Muscle of leg (tissue), 11 donors: ENCODE results near the gene WDR36. TPM values are rescaled to one million over a fixed set of nuclear protein-coding genes. Genes with fewer than 3 reads are reported as not detected.

Experiments
- DNase-seq: peaks from one replicate; pipeline ENCODE4 v3.0.0; 2013
- H3K27ac ChIP-seq: one replicate; pipeline ENCODE4 v1.5.1; 2013; ENCODE audit warnings: mild to moderate bottlenecking, low read length, control low read depth
- H3K27me3 ChIP-seq: one replicate; pipeline ENCODE4 v1.6.1; 2013; ENCODE audit warnings: low read length; ENCODE audit not compliant: control insufficient read depth, insufficient read depth
- H3K36me3 ChIP-seq: one replicate; pipeline ENCODE4 v1.6.1; 2013; ENCODE audit warnings: low read length; ENCODE audit not compliant: control insufficient read depth, insufficient read depth
- H3K4me1 ChIP-seq: one replicate; pipeline ENCODE4 v1.6.1; 2013; ENCODE audit warnings: low read length; ENCODE audit not compliant: control insufficient read depth, insufficient read depth
- H3K4me3 ChIP-seq: one replicate; pipeline ENCODE4 v1.5.1; 2013; ENCODE audit warnings: low read length, control low read depth
- H3K9me3 ChIP-seq: replicated peaks from 2 replicates; pipeline ENCODE4 v1.6.1; 2013; ENCODE audit warnings: low read depth, low read length; ENCODE audit not compliant: control insufficient read depth
- WGBS: methylation state at CpG from one replicate; pipeline ENCODE4 v1.1.5; 2013; ENCODE audit warnings: missing lambda C conversion rate; ENCODE audit not compliant: insufficient coverage; 5-methylcytosine and 5-hydroxymethylcytosine counted together
- polyA plus RNA-seq, 8 donors: library from polyadenylated mRNA; unstranded; fragments of 120-200 nt; gene quantifications; one replicate each; pipeline versions ENCODE4 v1.2.1 to v1.2.3, GENCODE V29; 2013; ENCODE audit warnings: inconsistent platforms in 1 of 8, low replicate concordance in 1 of 8; ENCODE audit not compliant: insufficient read length in 8 of 8, insufficient read depth in 1 of 8
- total RNA-seq: library from RNA; stranded (reverse); fragments of 120-200 nt; gene quantifications from one replicate; pipeline ENCODE4 v1.2.4, GENCODE V29; 2013

Gene WDR36
- total and polyA plus RNA-seq, 9 donors = 11.2 to 27.3 (median 14.6) TPM

DNA sequence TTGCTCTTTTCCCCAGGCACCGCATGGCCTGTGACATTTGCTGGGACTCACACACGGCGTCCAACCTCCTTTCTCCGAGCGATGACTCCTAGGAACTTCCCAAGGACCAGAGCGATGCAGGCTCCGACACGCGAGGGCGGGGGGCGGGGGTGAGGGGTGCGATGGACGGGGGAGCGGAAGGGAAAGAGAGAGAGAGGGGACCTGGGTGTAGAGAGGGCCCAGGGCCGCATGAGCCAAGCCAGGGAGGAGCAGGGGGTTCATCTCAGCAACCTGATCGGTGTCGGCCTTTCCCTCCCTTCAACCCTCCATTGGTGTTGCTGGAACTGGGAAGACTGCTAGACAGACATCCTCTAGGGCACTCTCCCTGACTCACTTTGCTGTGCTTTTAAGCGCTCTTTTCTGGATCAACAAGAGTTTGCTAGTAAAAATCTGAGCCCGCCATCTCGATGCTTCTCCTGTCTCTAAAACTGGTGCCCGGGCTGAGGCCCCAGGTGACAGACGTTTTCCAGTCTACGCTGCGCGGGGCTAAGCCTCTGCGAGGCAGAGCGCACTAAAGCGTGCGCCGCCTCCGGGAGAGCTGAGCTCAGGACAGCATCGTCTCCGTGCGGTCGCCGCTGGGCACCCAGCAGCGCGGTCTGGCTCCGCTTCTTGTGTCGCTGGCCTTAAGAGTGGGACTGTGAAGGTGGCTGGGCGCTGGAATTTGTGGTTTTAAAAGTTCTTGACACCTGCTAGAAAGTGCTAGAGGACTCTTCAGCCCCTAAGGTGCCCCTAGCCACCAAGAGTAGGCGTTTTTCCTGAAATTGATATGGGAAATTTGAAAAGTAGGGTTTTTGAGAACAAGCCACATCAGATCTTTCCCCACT, 21.6 kb upstream of the WDR36 start:
- peaks cover 36% of the 10 kb centered on the region for H3K27me3 ChIP-seq
- H3K4me1 ChIP-seq = peaks cover 16% of the 10 kb centered on the region
- H3K36me3 ChIP-seq = no peaks in the 10 kb centered on the region
- H3K27ac ChIP-seq = no peak overlapping the region
- peak; percentile 21 for DNase-seq
- H3K4me3 ChIP-seq = peak overlapping the region; percentile 23
- H3K9me3 ChIP-seq = no peaks in the 10 kb centered on the region
- under 1% methylated on average over 29 of the region's 42 CpGs for WGBS

DNA sequence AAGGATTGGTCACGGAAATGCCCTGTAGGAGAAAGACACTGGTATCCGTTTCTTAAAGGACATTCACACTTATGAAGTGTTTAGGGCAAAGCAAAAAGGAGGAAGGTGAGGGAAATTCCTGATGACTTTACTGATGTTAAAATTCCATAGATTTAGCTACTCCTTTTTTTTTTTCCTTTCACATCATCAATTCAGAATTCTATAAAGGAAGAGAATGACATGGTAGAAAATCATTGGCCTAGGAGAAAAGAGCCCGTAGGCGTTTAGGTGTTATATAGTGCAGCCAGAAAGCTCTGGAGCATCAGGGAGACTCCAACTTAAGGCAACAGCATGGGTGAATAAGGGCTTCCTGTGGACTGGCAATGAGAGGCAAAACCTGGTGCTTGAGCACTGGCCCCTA, 20.7 kb upstream of the WDR36 start, which contains the start of gene TSLP:
Gene TSLP, plus strand, starts transcription at position 301 of the 400 bp plus-strand sequence. CDS start 178 bp downstream, outside the sequence.
- no peak within 1 kb of the TSS for H3K27ac ChIP-seq

DNA sequence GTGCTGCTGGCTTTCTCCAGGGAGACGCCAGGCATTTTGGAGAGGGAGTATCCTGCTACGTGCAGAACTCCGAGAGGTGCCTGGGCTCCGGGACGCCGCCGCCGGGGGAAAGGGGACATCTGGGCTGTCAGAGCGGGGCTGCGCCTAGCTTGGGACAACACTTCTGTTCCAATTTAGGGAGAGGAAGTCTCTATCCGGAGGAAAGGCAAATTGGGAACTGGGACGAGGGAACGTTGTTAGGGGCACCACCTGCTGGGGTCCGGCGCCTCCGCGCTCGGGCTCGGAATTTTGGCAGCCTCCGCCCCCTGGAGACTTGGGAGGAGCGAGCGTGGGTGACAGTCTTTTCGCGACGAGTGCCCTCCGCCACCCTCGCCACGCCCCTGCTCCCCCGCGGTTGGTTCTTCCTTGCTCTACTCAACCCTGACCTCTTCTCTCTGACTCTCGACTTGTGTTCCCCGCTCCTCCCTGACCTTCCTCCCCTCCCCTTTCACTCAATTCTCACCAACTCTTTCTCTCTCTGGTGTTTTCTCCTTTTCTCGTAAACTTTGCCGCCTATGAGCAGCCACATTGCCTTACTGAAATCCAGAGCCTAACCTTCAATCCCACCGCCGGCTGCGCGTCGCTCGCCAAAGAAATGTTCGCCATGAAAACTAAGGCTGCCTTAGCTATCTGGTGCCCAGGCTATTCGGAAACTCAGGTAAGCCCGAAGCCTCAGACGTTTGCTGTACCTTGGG, 19.0 kb upstream of the WDR36 start:
- H3K27ac ChIP-seq = no peak overlapping the region
- peaks cover 38% of the 10 kb centered on the region for H3K27me3 ChIP-seq
- peak overlapping the region; percentile 49 for H3K4me3 ChIP-seq
- 3% methylated on average over 41 of the region's 44 CpGs for WGBS
- DNase-seq = peak; percentile 34
- H3K9me3 ChIP-seq = no peaks in the 10 kb centered on the region
- no peaks in the 10 kb centered on the region for H3K36me3 ChIP-seq
- H3K4me1 ChIP-seq = peaks cover 16% of the 10 kb centered on the region

More for the DNA sequence above, 20.7 kb upstream of the WDR36 start, which contains the start of gene TSLP:
- H3K4me1 ChIP-seq = peaks cover 16% of the 10 kb centered on the region
- no peaks in the 10 kb centered on the region for H3K36me3 ChIP-seq
- peaks cover 36% of the 10 kb centered on the region for H3K27me3 ChIP-seq
- no peaks in the 10 kb centered on the region for H3K9me3 ChIP-seq
- 43% methylated on average over 2 of the region's 4 CpGs for WGBS
- no peak for DNase-seq
- peak within 1 kb of the TSS; percentile 23 for H3K4me3 ChIP-seq

DNA sequence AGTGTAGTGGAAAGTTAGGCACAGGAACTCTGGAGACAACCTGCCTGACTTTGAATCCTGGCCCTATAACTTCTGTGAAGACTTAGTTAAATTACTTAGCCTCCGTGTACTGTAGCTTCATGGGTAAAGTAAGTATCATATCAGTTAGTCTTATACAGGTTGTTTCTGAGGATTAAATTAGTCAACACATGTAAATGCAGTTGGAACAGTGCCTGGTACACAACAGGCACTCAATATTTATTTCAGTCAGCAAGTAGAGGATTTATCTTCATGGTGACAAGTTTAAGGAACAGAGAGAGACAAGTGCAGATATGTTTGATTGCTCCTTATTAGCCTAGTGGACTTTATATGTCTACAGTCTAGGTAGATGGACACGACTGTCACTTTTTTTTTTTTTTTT, 17.9 kb upstream of the WDR36 start:
- 60% methylated on average over 1 of the region's 2 CpGs for WGBS
- H3K4me1 ChIP-seq = peaks cover 16% of the 10 kb centered on the region
- no peaks in the 10 kb centered on the region for H3K36me3 ChIP-seq
- no peak for DNase-seq
- H3K9me3 ChIP-seq = no peaks in the 10 kb centered on the region
- no peak overlapping the region for H3K4me3 ChIP-seq
- H3K27me3 ChIP-seq = peaks cover 38% of the 10 kb centered on the region
- H3K27ac ChIP-seq = no peak overlapping the region

- no peaks in the 10 kb centered on the region for H3K9me3 ChIP-seq
- no peak overlapping the region for H3K27ac ChIP-seq
- H3K4me1 ChIP-seq = peaks cover 11% of the 10 kb centered on the region
- no peak for DNase-seq
- H3K27me3 ChIP-seq = peaks cover 28% of the 10 kb centered on the region
- no peak overlapping the region for H3K4me3 ChIP-seq
- no peaks in the 10 kb centered on the region for H3K36me3 ChIP-seq
These were observed 16.6 kb upstream of the WDR36 start for GRCh38 chr5:111075520-111075919.

- no peaks in the 10 kb centered on the region for H3K36me3 ChIP-seq
- peaks cover 6% of the 10 kb centered on the region for H3K4me1 ChIP-seq
- H3K9me3 ChIP-seq = no peaks in the 10 kb centered on the region
- no CpG with 5 or more reads among the region's 1 CpG for WGBS
- H3K27me3 ChIP-seq = peaks cover 22% of the 10 kb centered on the region
- no peak overlapping the region for H3K4me3 ChIP-seq
- H3K27ac ChIP-seq = no peak overlapping the region
- no peak for DNase-seq
These were observed 16.1 kb upstream of the WDR36 start for GRCh38 chr5:111076091-111076490.

DNA sequence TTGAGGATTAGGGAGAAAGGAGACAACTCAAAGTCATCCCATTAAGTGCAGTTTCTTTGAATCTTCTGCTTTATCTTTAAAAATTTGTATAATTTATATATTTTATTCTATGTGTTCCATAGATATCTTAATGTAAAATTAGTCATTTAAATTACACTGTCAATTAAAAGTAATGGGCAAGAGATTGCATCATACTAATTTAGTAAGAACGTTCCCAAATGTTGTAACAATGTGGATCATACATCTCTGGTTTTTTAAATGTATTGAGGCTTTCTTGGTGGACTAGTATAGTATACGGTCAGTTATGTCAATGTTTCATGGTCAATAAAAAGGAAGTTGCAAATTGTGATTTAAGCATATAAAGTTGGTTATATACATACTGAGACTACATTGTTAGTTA, 14.5 kb upstream of the WDR36 start:
- Histone ChIP-seq H3K27me3 (peaks cover 14% of the 10 kb centered on the region), H3K4me3 (no peak overlapping the region), H3K27ac (no peak overlapping the region), H3K36me3 (no peaks in the 10 kb centered on the region), H3K9me3 (no peaks in the 10 kb centered on the region), H3K4me1 (peaks cover 5% of the 10 kb centered on the region)
- WGBS = no CpG with 5 or more reads among the region's 2 CpGs
- DNase-seq = no peak

GRCh38 chr5:111079846-111080245, 12.3 kb upstream of the WDR36 start:
- no CpG with 5 or more reads among the region's 1 CpG for WGBS
- Histone ChIP-seq H3K27me3 (peaks cover 4% of the 10 kb centered on the region), H3K4me3 (no peak overlapping the region), H3K27ac (no peak overlapping the region), H3K4me1 (no peaks in the 10 kb centered on the region), H3K36me3 (no peaks in the 10 kb centered on the region), H3K9me3 (no peaks in the 10 kb centered on the region)
- DNase-seq = no peak

- H3K27ac ChIP-seq = no peak overlapping the region
- H3K27me3 ChIP-seq = no peaks in the 10 kb centered on the region
- DNase-seq = no peak
- no peak overlapping the region for H3K4me3 ChIP-seq
- H3K4me1 ChIP-seq = no peaks in the 10 kb centered on the region
- no peaks in the 10 kb centered on the region for H3K36me3 ChIP-seq
- no peaks in the 10 kb centered on the region for H3K9me3 ChIP-seq
- WGBS = 100% methylated on average over 2 of the region's 7 CpGs
These were observed 8.8 kb upstream of the WDR36 start for GRCh38 chr5:111083323-111083722.

DNA sequence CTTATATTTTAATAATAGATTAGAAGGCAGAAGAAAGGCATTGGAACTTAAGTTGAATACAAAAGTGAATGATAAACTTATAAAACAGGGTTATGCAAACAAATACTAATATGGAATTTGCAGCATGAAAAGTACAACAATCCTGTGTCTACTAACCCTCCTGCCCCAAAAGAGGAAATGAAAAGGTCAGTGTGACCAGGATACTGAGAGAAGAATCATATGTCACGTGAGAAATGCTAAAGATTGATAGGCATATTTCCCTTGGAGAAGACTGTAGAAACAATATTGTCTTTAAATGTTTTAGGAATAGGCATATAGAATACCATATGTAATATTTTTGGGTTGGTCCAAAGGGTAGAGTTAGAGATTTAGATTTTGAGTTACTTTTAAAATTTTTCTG, 3.8 kb downstream of the WDR36 start:
- H3K36me3 ChIP-seq = peaks cover 9% of the 10 kb centered on the region
- H3K27ac ChIP-seq = no peak overlapping the region
- no peak overlapping the region for H3K4me3 ChIP-seq
- no CpG with 5 or more reads among the region's 1 CpG for WGBS
- H3K9me3 ChIP-seq = no peaks in the 10 kb centered on the region
- H3K4me1 ChIP-seq = peaks cover 2% of the 10 kb centered on the region
- H3K27me3 ChIP-seq = no peaks in the 10 kb centered on the region
- no peak for DNase-seq
